Activated naive CD4-positive, alpha-beta T cell treated with anti-CD3 and anti-CD28 coated beads, Interleukin-2, amount 10 ng/mL, durations not matched to agents 7 days and 5 days (primary cell): ENCODE data around the gene HYAL2.

Source experiments
- CTCF ChIA-PET: fragments of 350-600 bp; sonication (Branson Sonifier 250); formaldehyde crosslinking; loops from one replicate; lab custom pipeline; 2021; ENCODE audit warnings: antibody characterized with exemption; lab: Charles Lee
- DNase-seq: peaks from one replicate; pipeline ENCODE4 v3.0.0-alpha.2; 2020
- H3K27ac Mint-ChIP-seq: one replicate; pipeline ENCODE4 v1.8.0; 2021; ENCODE audit warnings: mild to moderate bottlenecking, moderate library complexity, mixed read lengths
- H3K27me3 Mint-ChIP-seq: one replicate; pipeline ENCODE4 v1.8.0; 2021; ENCODE audit warnings: mild to moderate bottlenecking, mixed read lengths
- H3K36me3 Mint-ChIP-seq: one replicate; pipeline ENCODE4 v1.8.0; 2021; ENCODE audit warnings: mixed read lengths
- H3K4me1 Mint-ChIP-seq: one replicate; pipeline ENCODE4 v1.8.0; 2021; ENCODE audit warnings: mixed read lengths
- H3K4me3 Mint-ChIP-seq: one replicate; pipeline ENCODE4 v1.8.0; 2021; ENCODE audit warnings: mild to moderate bottlenecking, moderate library complexity, mixed read lengths
- H3K9me3 Mint-ChIP-seq: one replicate; pipeline ENCODE4 v1.8.0; 2021; ENCODE audit warnings: mixed read lengths

The HYAL2 gene

GRCh38 chr3:50322386-50323091, at the start of gene HYAL2:
HYAL2 (minus strand) TSS chr3:50322745; CDS start chr3:50320489, 2,256 bp downstream.
- DNase-seq = no peak
- H3K9me3 Mint-ChIP-seq = no peaks in the 10 kb centered on the region
- H3K4me1 Mint-ChIP-seq = peaks cover 44% of the 10 kb centered on the region
- H3K36me3 Mint-ChIP-seq = peaks cover 5% of the 10 kb centered on the region
- H3K27ac Mint-ChIP-seq = peak within 1 kb of the TSS; percentile 91
- CTCF ChIA-PET = interaction anchor here (1.3 to 3.5 kb wide), 5 partner anchors 8 to 31 kb away, joined by 3 to 40 read pairs (median 8); partner anchors contain the start of genes HYAL3 and NAA80
- H3K4me3 Mint-ChIP-seq = peak within 1 kb of the TSS; percentile 72
- H3K27me3 Mint-ChIP-seq = no peaks in the 10 kb centered on the region

- Mint-ChIP-seq H3K4me3 (no peak overlapping the region), H3K4me1 (peaks cover 5% of the 10 kb centered on the region), H3K27me3 (peaks cover 42% of the 10 kb centered on the region), H3K27ac (no peak overlapping the region), H3K36me3 (no peaks in the 10 kb centered on the region), H3K9me3 (no peaks in the 10 kb centered on the region)
- no peak for DNase-seq
- CTCF ChIA-PET = interaction anchor here (1.1 kb wide), 1 partner anchor 179 kb away, joined by 4 read pairs; no protein-coding TSS in a partner anchor
Observed at GRCh38 chr3:50371133-50371685, 48.7 kb upstream of the HYAL2 start.

DNA sequence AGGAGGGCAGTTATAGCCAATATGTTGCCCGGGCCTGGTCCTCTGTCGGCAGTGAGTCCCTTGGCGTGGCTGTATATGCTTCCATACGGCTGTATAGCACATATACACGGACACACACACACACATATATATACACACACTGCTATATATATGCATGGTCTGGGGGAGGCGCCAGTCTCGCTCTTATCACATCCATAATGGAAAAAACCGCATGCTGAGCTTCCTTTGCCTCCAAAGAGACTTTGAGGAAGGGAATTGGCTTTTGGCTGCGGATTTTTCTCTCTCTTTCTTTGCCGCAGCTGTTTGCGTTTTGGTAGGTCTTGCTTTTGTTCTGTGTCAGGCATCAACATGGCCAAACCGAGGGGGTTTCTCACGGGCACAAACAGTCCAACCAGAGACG, 48.0 kb upstream of the HYAL2 start:
- no peak overlapping the region for H3K4me3 Mint-ChIP-seq
- peaks cover 39% of the 10 kb centered on the region for H3K27me3 Mint-ChIP-seq
- H3K27ac Mint-ChIP-seq = no peak overlapping the region
- no peaks in the 10 kb centered on the region for H3K9me3 Mint-ChIP-seq
- no peaks in the 10 kb centered on the region for H3K36me3 Mint-ChIP-seq
- CTCF ChIA-PET = interaction anchor here (1.1 kb wide), 1 partner anchor 179 kb away, joined by 4 read pairs; no protein-coding TSS in a partner anchor
- peaks cover 11% of the 10 kb centered on the region for H3K4me1 Mint-ChIP-seq
- no peak for DNase-seq

DNA sequence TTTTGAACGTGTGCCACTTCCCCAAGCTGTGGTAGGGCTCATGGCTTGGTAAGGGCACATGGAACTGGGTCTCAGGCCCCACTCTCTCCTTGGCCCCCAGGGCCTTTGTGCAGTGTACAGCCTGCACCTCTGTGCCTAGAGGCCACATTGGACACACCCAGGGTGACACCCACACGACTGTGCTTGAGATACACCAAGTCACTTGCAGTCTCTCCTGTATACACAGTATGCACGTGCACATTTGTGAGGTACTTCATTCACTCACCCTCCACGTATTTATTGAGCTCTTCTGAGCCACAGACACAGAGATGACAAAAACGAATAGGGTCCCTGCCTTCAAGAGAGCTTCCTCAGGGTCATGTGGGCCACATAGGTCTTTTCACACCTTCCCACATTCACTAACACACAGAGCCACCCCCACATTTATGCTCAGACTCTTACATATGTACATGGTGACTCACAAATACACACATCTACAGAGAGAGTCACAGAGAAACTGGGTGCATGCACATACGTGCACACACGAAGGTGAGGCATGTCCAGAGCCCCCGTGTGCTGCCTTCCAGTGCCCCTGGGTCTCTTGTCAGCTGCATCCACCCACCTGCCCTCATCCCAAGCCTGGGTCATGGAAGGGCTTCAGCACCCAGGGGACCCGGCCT, 46.6 kb upstream of the HYAL2 start:
- Mint-ChIP-seq H3K36me3 (no peaks in the 10 kb centered on the region), H3K4me3 (no peak overlapping the region), H3K9me3 (no peaks in the 10 kb centered on the region), H3K27ac (no peak overlapping the region), H3K27me3 (peaks cover 39% of the 10 kb centered on the region), H3K4me1 (peaks cover 16% of the 10 kb centered on the region)
- DNase-seq = no peak
- CTCF ChIA-PET = interaction anchor here (0.8 kb wide), 1 partner anchor 1019 kb away, joined by 3 read pairs; no protein-coding TSS in a partner anchor

DNA sequence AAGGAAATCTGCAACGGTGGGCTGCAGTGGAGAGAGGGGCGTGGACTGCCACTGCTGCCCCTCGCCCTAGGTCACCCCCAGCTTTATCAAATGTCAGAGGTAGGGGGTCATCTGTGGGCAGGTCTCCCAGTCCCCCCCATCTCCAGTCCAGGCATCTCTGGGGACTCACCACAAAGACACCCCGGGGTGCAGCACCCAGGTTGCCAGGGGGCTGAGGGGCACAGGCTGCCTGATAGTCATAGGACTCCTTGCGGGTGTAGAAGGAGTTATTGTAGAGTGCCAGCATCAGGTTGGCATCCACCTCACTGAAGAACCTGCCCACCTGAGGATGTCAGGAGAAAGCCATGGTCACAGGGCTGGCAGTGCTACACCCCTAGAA, 43.3 kb upstream of the HYAL2 start:
- Mint-ChIP-seq H3K36me3 (no peaks in the 10 kb centered on the region), H3K27me3 (peaks cover 26% of the 10 kb centered on the region), H3K27ac (peak overlapping the region; percentile 78), H3K4me1 (peaks cover 18% of the 10 kb centered on the region), H3K4me3 (peak overlapping the region; percentile 78), H3K9me3 (no peaks in the 10 kb centered on the region)
- CTCF ChIA-PET = interaction anchor here (0.9 kb wide), 1 partner anchor 177 kb away, joined by 3 read pairs; no protein-coding TSS in a partner anchor
- DNase-seq = no peak

DNA sequence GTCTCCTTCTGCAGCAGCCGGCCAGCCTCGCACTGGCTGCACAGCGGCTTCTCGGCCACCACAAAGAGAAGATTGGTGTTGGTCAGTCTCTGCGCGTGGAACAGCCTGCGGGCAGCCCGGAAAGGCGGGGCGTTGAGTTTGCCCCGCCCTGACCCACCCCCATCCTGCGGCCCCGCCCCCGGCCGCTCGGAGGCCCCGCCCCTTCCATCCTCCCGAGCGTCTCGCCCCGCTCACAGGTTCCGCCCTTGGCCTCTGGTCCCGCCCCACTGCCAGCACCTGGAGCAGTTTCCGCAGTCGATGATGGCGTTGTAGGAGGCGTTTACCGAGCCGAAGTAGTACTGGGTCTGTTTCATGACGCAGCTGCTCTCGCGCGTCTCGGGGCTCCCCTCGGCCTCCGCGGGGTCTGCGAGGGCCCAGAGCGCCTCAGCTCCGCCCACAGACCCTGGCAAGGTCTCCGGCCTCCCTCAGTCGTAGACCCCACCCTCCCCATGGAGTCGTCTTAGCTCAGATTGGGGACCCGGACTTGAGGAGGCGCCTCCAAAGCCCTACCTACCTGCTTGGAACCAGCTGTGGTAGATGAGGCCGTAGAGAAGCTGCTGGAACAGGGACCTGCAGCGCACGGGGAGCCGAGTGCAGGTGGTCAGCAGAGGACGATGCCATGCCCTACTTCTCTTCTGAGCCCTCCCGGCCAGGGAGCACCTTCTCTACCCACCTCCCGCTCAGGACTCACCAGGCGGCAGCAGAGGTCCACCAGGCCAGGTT, 42.7 kb upstream of the HYAL2 start:
- peak; percentile 98 for DNase-seq
- Mint-ChIP-seq H3K4me3 (peak overlapping the region; percentile 78), H3K36me3 (no peaks in the 10 kb centered on the region), H3K4me1 (peaks cover 18% of the 10 kb centered on the region), H3K27ac (peak overlapping the region; percentile 78), H3K9me3 (no peaks in the 10 kb centered on the region), H3K27me3 (peaks cover 26% of the 10 kb centered on the region)
- CTCF ChIA-PET = interaction anchor here (0.6 to 0.9 kb wide), 3 partner anchors 167 to 178 kb away, joined by 3 to 4 read pairs (median 3); no protein-coding TSS in a partner anchor

GRCh38 chr3:50364573-50365079, 42.1 kb upstream of the HYAL2 start:
- H3K4me1 Mint-ChIP-seq = peaks cover 25% of the 10 kb centered on the region
- no peaks in the 10 kb centered on the region for H3K9me3 Mint-ChIP-seq
- H3K4me3 Mint-ChIP-seq = peak overlapping the region; percentile 78
- H3K27me3 Mint-ChIP-seq = peaks cover 26% of the 10 kb centered on the region
- no peak overlapping the region for H3K27ac Mint-ChIP-seq
- DNase-seq = no peak
- no peaks in the 10 kb centered on the region for H3K36me3 Mint-ChIP-seq
- CTCF ChIA-PET = interaction anchor here (0.8 to 1.3 kb wide), 2 partner anchors 17 to 178 kb away, joined by 4 read pairs; no protein-coding TSS in a partner anchor

DNA sequence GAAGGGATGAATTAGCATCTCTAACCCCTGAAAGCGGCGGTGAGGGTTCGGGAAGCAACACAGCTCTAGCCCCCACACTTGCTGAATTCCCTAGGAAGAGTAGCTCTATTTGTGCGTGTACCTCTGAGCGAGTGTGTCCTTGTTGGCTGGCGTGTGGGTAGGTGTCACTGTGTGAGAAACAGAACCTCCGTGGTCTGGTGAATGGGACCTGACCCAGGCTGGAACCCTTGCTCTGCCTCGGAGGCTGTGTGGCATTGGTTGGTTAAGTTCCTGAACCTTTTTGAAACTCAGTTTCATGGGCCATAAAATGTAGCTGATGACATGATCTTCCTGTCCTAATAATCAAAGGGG, 37.2 kb upstream of the HYAL2 start:
- DNase-seq = no peak
- CTCF ChIA-PET = interaction anchor here (1.2 kb wide), 1 partner anchor 11 kb away, joined by 3 read pairs; no protein-coding TSS in a partner anchor
- H3K27me3 Mint-ChIP-seq = peaks cover 5% of the 10 kb centered on the region
- H3K9me3 Mint-ChIP-seq = no peaks in the 10 kb centered on the region
- H3K27ac Mint-ChIP-seq = peak overlapping the region; percentile 92
- H3K4me1 Mint-ChIP-seq = peaks cover 47% of the 10 kb centered on the region
- H3K36me3 Mint-ChIP-seq = peaks cover 22% of the 10 kb centered on the region
- peak overlapping the region; percentile 99 for H3K4me3 Mint-ChIP-seq

DNA sequence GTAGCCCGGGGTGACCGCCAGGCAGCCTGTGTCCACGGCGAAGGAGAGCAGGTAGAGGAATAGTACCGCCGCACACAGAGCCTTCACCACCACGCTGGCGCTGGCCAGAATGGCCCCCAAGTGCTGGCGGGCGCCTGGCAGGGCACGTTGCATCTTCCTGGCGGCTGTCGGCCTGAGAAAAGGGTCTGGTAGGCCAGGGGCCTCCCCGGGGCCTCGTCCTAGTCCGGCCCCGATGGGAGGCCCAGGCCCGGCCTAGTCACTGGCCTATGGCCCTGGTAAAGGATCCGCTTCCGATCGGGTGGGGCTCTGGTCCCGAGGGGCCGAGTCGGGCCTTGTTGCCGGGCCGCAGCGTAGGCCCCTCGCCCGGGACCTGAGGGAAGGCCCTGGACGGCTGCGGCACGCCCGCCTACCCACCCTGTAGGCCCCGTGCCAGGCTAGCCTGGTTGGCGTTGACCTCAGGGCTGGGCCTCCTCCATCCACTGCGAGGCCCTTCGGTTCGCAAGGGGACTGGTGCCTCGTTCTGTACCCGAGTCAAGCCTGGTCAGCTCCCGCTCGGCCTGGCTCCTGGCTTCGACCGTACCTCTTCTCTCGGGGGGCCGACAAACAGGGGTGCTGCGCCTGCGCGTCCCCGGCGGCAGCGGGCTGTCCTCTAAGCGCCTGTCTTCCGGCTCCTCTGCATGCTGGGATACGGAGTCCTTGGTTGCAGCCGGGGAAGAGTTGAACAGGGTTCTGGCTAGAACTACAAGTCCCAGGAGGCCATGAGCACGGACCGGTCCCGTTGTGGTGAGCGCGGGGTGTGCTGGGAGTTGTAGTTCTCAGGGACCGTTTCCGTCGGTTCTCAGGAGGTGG, 36.6 kb upstream of the HYAL2 start, which contains the start of gene TMEM115:
Gene TMEM115, minus strand, starts transcription at position 611 of the 849 bp plus-strand sequence. Its CDS starts 458 bp downstream, at position 153.
- Mint-ChIP-seq H3K27ac (peak within 1 kb of the TSS; percentile 92), H3K4me1 (peaks cover 49% of the 10 kb centered on the region), H3K4me3 (peak within 1 kb of the TSS; percentile 99), H3K27me3 (peaks cover 5% of the 10 kb centered on the region), H3K9me3 (no peaks in the 10 kb centered on the region), H3K36me3 (peaks cover 28% of the 10 kb centered on the region)
- peak; percentile 97 for DNase-seq
- CTCF ChIA-PET = interaction anchor here (1.2 kb wide), 1 partner anchor 11 kb away, joined by 3 read pairs; no protein-coding TSS in a partner anchor

- CTCF ChIA-PET = no interaction called here
Observed at GRCh38 chr3:50358355-50358910, 35.9 kb upstream of the HYAL2 start.

GRCh38 chr3:50357481-50357880, 34.9 kb upstream of the HYAL2 start:
- Mint-ChIP-seq H3K4me1 (peaks cover 48% of the 10 kb centered on the region), H3K4me3 (peak overlapping the region; percentile 99), H3K27me3 (no peaks in the 10 kb centered on the region), H3K27ac (peak overlapping the region; percentile 14), H3K36me3 (peaks cover 36% of the 10 kb centered on the region), H3K9me3 (no peaks in the 10 kb centered on the region)
- CTCF ChIA-PET = interaction anchor here (1.1 to 2.3 kb wide), 4 partner anchors 10 to 187 kb away, joined by 3 to 12 read pairs (median 4); partner anchors contain the start of gene RASSF1
- no peak for DNase-seq

More at GRCh38 chr3:50358355-50358910, 35.9 kb upstream of the HYAL2 start:
- no peak for DNase-seq
- peaks cover 3% of the 10 kb centered on the region for H3K27me3 Mint-ChIP-seq
- H3K36me3 Mint-ChIP-seq = peaks cover 32% of the 10 kb centered on the region
- H3K9me3 Mint-ChIP-seq = no peaks in the 10 kb centered on the region
- H3K4me1 Mint-ChIP-seq = peaks cover 47% of the 10 kb centered on the region
- H3K27ac Mint-ChIP-seq = peak overlapping the region; percentile 73
- peak overlapping the region; percentile 99 for H3K4me3 Mint-ChIP-seq

DNA sequence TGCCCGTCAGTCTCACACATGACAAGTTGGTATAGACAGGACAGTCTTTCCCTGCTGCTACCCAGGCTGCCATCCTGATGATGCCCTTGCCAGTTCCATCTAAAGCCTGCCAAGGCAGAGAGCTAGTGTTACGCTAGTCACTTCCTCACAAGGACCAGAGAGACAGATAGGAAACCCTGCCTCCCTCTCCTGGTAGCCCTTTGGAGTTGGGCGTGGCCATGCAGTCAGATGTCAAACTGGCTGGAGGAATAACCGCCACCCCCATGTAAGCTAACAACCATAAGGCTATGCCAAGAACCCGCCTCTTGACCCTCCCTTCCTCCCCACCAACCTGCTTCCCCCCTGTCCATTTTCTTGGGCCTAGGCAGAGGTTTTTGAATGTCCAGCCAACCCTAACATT, 34.0 kb upstream of the HYAL2 start:
- Mint-ChIP-seq H3K4me3 (no peak overlapping the region), H3K9me3 (no peaks in the 10 kb centered on the region), H3K4me1 (peaks cover 54% of the 10 kb centered on the region), H3K27ac (no peak overlapping the region), H3K36me3 (peaks cover 37% of the 10 kb centered on the region), H3K27me3 (no peaks in the 10 kb centered on the region)
- DNase-seq = no peak
- CTCF ChIA-PET = interaction anchor here (1.1 to 2.3 kb wide), 4 partner anchors 9 to 188 kb away, joined by 3 to 12 read pairs (median 4); partner anchors contain the start of gene RASSF1
